GM12874 (cell line): Measurements from ENCODE around the gene PPP6R2.
A peak's percentile ranks its signal among the peaks of the same experiment; 100 is the strongest.

ENCODE experiments used
- TF ChIP-seq, protein P1 (sequence below): IDR thresholded peaks from 2 replicates; pipeline ENCODE4 v1.5.1; 2011; ENCODE audit warnings: low read depth, mild to moderate bottlenecking, control low read depth, low read length, moderate library complexity; ENCODE audit not compliant: insufficient read depth

PPP6R2 gene

DNA sequence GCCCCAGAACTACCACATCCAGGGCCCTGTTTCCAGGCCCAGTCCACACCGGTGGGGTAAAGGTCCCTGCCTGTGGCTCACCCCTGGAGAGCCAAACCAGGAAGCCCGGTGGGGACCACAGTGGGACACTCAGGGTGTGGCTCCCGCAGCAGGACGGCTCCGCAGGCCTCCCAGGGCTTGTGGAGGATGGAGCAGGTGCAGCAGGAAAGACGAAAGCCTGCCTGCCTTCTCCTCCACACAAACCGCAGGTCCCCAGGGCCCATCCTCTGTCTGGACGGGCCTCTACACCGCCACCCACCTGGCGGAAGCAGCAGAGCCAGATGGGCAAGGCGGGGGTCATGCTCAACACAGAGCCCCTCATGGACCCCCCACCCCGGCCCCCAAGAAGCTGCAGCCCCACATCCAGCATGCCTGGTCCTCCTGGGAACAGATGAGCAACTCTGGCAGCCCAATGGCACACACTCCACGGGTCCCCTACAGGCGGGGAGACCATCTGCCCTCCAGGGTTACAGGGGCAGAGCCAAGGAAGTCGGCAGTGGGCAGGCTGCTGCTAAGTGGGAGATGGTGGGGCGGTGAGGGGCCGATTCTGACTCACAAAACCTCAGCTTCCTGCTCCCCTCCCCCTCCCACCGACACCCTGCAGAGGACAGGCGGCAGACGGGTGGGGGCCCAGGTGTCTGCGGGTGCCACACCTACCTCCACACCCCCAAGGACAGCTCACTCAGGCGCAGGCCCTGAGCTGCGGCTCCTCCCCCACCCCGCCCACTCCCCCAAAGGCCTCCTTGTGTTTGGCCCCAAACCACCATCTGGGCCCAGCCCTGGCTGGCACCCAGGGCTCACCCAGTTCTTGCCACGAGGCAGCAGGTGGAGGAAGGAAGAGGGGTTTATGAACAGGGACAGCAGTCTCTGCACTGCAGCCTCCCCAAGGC, 126.5 kb downstream of the PPP6R2 start:
- TF ChIP-seq, protein P1, sequence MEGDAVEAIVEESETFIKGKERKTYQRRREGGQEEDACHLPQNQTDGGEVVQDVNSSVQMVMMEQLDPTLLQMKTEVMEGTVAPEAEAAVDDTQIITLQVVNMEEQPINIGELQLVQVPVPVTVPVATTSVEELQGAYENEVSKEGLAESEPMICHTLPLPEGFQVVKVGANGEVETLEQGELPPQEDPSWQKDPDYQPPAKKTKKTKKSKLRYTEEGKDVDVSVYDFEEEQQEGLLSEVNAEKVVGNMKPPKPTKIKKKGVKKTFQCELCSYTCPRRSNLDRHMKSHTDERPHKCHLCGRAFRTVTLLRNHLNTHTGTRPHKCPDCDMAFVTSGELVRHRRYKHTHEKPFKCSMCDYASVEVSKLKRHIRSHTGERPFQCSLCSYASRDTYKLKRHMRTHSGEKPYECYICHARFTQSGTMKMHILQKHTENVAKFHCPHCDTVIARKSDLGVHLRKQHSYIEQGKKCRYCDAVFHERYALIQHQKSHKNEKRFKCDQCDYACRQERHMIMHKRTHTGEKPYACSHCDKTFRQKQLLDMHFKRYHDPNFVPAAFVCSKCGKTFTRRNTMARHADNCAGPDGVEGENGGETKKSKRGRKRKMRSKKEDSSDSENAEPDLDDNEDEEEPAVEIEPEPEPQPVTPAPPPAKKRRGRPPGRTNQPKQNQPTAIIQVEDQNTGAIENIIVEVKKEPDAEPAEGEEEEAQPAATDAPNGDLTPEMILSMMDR = 0 out of 2 replicates have a peak, but pooled peaks have one; percentile 10

DNA sequence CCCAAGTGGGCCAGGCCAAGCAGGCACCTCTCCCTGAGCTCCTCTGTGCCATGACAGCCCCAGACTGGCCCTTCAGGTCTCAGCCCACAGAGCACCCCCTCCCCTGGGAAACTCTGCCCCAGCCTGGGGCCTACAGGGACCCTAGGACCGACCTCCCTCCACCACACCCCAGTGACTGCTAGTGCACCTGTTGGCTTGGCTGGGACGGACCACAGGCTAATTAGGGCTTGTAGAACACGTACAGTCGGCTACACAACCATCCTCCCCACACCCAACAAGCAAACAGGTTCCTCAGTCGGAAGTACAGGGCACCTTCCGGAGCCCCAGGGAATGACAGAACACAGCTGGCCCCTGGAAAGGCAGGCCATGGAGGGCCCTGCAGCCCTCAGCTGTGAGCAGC, 127.4 kb downstream of the PPP6R2 start:
- TF ChIP-seq, protein P1 = no peak

DNA sequence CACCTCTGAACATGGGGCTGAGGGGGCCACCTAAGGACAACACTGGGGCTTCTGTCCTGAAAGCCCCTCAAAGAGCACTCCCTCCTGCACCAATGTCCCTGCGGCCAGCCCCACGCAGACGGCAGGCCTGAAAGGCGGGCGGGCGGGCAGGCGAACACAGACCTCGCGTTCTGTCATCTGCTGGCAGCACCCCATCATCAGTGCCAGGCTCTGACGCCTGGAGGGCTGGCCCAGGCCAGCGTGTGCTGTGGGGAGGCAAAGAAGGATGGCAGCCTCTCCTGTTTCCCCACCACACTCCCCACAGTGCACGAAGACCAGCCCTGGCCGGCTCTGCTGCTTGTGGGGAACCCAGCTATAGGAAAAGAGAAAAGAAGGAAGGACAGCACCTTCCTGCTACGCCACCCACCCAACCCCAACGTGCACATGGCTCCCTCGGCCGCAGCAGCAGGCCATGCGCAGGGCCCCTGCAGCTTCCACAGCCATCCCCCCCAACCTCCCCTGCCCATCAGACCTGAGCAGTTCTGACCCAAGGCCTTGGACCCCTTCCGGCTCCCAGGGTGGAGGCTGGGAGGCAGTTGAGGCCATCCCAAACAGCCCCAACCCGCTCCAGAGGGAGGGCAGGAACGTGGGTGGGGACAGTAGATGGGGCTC, 128.2 kb downstream of the PPP6R2 start:
- TF ChIP-seq, protein P1 = no peak

DNA sequence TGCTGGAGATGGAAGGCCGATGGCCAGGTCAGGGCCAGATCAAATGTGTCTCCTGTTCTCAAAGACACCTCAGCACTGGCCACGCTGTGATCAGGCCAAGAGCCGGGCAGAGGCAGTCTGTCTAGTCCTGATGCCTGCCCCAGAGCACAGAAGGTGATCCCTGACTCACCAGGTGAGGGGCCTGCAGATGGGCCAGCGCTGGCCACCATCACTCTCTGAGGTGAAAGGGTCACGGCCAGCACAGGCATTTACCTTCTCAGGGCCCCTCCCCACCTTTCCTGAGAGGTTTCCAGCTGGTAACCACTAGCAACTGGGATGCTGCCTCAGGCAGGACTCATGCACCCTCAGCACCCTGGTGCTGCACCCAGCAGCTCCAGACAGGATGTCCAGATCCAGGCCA, 128.8 kb downstream of the PPP6R2 start:
- TF ChIP-seq, protein P1 = no peak

DNA sequence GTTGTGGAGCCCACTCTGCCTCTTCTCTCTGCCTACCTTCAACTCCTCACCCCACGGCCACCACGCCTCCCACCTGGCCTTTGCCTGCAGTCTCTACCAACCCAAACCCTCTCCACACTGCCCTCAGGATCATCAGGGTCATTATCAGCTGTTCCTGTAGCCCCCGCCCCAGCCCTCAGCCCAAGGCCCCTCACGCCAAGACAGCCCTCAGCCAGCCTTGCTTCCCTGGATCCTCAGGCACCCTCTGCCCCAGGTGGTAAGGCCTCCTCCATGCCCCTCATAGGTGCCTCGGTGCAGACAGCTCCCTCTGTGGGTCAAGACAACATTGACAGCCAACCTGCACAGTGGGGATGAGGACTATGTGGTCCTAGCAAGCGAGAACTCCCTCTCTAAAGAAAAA, 130.0 kb downstream of the PPP6R2 start:
- TF ChIP-seq, protein P1 = peak; percentile 66

DNA sequence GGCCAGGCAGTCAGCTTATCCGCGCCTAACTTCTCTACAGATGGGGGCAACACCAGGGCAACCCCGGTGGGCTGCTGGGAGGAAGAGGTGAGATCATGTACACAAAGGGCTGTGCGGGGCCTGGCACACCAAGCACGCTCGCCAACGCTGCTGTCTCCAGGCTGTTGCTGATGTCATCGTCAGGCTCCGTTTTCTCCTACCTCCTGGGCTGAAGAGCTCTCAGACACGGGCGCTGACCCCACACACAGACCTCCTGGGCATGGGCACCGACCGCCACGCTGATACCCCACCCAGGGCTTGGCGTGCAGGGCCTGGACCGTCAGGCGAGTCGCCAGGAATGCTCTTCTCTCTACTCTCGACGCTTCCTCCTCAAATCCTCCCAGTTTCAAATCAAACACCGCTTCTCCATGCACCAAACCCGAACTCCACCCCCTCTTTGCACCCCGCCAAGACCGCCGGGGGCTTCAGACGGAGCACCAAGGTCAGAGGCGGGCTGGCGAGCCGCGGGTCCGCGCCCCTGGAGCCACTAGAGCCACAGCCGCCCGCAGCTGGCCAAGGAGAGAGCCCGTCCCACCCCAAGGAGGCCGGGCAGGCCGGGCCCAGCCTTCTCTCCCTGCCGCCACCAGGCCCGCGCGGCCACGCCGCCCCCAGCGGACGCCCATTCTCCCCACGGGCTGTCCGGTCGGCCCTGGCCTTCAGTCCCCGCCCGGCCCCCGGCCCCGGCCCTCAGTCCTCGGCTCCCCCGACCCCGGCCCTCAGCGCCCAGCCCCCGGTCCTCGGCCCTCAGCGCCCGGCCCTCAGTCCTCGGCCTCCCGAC, 130.9 kb downstream of the PPP6R2 start:
- TF ChIP-seq, protein P1 = no peak
